ENCODE data around the gene BCKDHA.
A peak's percentile ranks its signal among the peaks of the same experiment; 100 is the strongest.
"Not testable (repeated sequence)": the region's sequence is repeated elsewhere in the genome, so short reads cannot be mapped to it uniquely, and the experiment has no call there.

BCKDHA gene

DNA sequence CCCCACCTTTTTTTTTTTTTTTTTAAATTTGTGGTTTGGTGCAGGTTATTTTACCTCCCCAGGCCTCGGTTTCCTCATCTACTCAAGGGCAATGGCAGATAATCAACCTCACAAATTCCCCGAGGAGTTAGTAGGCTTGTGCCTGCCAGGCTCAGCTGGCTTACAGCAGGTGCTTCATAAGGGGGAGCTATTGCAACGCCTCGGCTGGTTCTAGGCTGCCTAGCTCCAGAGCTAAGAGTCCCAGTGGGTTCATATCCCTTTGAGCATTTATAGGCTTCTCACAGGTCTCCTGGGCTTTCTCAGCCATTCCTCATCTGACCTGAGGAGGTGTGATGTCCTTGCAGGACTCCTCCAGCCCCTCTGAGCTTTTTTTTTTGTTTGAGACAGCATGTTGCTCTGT lies 10.6 kb downstream of the BCKDHA start:
- no peak for DNase-seq

DNA sequence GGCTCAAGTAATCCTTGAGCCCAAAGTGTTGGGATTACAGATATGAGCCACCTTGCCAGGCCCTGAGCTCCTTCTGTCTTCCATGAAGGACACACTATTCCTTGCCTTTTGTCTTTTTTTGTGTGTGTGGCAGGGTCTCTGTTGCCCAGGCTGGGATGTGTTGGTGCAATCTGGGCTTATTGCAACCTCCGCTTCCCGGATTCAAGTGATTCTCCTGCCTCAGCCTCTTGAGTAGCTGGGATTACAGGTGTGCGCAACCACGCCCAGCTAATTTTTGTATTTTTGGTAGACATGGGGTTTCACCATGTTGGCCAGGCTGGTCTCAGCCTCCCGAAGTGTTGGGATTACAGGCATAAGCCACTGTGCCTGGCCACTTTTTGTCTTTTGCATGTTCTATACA lies 11.2 kb downstream of the BCKDHA start:
- not testable (repeated sequence) for DNase-seq

DNA sequence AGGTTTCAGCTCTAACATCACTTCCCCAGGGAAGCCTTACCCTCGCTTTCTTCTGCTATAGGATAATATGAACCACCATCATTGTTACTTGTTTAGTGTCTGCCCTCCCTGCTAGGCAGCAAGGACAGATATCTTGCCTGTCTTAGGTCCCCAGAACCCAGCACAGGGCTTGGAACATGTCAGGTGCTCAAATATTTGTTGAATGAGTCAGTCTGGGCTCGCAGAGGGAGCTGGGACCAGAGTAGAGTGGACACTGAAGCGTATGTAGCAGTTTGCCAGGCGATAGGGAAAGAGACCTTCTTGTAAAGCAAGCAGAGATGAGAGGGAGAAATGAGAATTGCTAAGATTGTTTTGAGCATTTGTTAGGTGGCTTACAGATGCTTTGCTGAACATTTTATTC lies 11.7 kb downstream of the BCKDHA start:
- DNase-seq = no peak

DNA sequence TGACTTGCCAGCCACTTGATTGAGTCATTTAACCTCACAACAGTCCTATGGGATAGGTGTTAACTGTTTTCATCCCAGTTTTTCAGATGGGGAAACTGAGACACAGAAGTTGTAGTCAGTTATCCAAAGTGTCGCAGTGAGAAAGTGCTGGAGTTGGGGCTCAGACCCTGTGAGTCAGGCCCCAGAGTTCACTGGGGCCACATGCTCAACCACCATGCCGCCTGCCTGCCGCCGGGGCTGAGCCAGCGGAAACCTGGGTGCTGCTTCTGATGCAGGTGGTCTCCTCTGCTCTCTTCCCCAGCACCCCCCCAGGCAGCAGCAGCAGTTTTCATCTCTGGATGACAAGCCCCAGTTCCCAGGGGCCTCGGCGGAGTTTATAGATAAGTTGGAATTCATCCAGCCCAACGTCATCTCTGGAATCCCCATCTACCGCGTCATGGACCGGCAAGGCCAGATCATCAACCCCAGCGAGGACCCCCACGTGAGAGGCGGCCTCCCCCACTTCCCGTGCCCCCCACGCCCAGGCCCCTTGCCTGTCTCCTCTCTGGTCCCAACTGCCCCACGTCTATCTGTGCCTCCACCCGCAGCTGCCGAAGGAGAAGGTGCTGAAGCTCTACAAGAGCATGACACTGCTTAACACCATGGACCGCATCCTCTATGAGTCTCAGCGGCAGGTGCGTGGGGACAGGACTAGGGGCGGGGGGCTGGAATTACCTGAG lies 12.9 kb downstream of the BCKDHA start:
- no peak for DNase-seq

DNA sequence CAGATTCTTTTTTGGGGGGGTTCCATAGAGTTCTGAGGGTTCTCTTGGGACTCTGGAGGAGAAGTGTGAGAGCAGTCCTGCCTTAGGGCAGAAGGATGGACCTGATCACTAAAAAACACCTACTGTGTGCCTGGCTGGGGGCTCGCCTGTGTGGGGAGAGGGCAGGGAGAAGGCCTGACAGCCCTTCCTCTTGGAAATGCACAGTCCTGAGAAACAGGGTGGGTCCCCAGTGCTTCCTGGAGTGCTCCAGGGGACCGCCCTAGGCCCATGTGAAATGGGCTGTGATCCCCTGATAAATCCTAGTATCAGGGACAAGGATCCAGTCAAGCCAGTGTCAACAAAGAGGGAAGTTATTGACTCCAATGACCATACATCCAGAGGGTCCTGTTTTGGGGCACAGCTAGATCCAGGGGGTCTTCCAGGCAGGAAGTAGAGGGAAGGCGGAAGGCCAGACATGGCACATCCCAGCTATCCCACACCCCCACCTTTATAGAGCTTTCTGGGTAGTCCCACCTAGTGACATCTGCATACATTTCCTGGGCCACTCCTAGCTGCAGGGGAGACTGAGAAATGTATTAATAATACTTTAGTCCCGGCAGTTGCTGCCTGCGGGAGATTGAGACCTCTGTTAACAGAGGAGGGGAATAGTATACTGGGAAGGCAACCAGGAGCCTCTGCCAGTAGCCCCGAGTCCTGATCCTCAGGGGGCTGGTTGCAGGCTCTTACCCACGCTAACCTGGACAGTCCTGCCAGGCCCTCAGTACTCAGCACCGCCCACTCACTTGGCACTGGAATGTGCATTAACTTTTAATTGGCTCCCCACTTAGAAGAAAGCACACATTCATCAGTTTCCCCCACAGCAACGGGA lies 13.7 kb downstream of the BCKDHA start:
- no peak for DNase-seq

DNA sequence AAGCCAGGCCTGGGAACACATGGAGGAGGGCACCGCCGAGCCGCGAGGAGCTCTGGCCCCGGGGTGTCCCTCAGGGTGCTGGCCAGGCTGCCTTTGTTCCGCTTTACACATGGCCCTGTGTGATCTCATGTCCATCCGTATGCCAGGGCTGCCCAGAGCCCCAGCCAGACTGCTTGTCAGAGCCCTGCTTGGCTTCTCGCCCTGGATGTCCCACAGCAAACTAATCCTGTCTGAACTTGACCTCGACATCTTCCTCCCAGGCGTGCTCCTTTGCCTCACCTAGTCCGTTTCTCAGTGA lies 14.3 kb downstream of the BCKDHA start:
- no peak for DNase-seq

DNA sequence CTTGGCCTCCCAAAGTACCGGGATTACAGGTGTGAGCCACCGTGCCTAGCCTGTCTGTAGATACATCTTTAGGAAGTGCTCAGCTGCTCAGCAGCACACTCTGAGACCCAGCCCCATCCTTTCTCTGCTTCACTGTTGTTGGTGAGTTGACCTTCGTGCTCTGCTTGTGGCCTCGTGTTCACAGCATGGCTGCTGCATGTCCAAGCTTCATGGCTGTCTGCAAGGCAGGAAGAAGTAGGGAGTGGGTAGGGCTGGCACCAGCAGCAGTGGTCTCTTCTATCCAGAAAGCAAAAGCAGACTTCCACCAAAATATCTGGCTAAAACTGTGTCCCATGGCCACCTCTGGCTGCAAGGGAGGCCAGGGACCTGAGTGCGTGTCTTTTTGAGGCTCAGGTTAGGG lies 15.3 kb downstream of the BCKDHA start:
- no peak for DNase-seq

DNA sequence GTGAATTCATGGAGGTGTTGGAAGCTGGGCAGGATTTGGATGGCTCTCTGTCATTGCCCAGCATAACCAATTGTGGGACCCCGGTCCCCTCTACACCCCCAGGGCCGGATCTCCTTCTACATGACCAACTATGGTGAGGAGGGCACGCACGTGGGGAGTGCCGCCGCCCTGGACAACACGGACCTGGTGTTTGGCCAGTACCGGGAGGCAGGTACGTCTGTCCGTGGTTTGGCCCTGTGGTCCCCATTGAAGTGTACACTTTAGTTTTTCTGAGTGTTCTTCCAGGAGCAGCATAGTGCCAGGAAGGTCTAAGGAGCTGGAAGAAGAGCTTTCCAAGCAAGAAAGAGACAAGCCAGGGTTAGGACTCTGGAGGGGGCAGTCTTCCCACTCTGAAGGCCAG lies 16.3 kb downstream of the BCKDHA start:
- DNase-seq = no peak

DNA sequence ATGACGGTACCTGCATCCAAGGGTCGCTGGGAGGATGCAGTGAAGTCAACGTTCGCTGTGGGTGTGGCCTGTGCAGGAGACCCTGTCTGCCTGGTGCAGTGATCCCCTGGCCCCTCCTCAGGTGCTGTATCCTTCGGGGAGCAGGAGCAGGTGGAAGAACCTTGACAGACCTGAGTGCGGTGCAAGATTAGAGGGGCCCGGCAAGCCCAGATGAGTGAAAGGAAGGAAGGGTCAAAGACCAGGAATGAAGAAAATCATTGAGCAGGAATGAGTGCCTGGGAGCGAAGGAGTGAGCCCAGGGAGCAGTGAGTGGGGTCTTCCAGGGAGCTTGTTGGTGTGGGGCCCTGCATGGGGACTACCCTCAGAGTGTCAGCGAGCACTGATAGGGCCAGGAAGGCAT lies 16.8 kb downstream of the BCKDHA start:
- no peak for DNase-seq

DNA sequence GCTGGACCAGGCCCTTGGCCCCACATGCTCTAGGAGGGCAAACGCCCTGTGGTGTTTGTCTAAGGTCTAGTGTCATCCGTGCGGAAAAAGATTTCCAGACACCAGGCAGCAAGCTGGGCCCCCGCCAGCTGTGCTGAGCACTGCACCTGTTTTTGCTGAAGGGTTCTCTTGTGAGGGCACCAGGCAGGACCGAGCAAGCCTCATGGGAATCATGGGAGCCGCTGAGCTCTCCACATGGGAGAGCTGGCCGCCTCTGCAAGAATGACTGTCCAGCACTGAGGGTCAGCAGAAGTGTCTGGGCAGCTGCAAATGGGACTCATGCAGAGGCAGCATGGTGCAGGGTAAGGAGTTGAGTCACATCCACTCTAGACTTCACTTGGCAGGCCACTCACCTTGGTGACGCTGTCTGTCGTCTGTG lies 17.5 kb downstream of the BCKDHA start:
- DNase-seq = no peak

DNA sequence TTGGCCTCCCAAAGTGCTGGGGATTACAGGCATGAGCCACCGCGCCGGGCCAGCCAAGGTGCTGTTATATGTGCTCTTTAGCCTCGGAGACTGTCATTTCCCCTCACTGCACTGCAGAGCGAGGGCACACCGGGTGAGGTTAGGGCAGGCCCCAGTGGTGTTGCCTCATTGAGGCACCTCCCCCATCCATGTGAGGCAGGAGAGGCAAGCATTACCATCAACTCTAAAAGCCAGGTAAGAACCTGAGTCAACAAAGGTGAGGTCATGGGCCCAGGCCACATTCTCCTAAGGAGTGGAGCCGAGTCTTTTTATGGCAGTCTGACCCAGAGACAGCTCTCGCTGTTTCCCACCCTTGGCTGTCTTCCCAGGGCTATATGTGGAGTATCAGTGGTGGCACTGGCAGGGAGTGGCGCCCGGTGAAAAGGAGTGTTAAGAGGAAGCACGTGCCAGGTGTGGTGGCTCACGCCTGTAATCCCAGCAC lies 18.6 kb downstream of the BCKDHA start:
- no peak for DNase-seq

DNA sequence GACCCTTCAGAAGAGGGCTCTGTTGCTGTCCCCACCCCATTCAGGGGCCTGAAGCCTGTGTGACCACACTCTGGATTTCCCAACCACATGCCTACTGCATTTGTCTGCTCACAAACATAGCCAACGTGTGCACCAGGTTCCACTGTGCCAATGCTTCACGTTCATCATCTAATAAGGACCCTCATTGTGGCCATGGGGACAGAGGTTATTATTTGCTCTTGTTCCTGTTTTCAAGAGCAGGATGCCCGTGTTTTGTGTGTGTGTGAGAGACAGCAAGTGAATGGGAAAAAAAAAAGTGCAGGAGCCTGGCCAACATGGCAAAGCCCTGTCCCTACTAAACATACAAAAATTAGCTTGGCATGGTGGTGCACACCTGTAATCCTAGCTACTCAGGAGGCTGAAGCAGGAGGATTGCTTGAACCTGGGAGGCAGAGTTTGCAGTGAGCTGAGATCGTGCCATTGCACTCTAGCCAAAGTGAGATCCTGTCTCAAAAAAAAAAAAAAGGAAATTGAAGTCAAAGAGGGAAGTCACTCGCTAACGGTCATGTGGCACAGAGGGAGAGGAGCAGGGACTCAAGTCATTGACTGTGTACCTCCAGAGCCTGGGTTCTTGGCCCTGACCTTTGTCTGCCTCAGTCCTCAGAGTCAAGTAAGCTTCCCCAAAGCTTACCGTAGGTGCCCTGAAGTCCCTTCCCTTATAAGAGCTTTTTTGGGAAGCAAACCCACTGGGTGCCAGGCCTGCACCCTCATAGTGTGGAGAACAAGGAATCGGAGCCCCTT lies 22.7 kb downstream of the BCKDHA start:
- no peak for DNase-seq

DNA sequence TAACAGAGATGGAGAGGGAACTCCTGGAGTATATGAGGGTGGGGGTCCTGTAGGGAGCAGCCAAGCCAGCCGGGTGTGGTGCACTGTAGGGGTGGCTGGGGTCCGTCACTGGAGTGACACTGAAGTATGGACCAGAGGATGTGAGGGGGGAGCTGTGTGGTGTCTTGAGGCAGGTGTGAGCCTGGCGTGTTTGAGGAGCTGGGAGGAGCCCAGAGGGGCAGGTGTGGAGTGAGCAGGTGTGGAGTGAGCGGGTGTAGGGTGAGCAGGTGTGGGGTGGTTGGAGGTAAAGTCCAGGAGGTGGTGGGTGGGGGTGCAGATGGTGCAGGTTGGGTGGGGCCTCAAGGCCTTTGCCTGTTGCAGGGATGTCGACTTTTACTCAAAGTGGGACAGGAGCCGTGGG lies 23.7 kb downstream of the BCKDHA start:
- no peak for DNase-seq

DNA sequence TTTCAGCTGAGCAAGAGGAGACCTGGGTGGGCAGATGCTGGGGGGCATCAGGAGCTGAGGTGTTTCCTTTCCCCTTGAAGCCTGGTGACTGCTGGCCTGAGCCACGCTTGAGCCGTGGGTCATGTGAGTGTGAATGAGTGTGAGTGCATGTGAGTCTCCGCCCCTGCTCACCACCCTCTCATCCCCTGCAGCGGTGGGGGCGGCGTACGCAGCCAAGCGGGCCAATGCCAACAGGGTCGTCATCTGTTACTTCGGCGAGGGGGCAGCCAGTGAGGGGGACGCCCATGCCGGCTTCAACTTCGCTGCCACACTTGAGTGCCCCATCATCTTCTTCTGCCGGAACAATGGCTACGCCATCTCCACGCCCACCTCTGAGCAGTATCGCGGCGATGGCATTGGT lies 24.4 kb downstream of the BCKDHA start:
- DNase-seq = no peak

DNA sequence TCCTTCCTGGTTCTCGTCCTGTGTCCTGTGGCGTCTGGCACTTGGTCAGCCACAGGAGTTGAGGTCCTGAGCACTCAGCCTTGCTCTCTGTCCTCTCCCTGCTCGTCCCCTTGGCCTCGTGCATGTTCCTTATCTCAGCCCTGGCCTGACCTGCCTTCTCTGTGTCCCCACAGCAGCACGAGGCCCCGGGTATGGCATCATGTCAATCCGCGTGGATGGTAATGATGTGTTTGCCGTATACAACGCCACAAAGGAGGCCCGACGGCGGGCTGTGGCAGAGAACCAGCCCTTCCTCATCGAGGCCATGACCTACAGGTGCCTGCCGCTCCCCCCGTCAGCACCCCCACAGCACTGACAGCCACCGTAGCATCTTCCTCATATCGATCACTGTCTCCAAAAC lies 24.8 kb downstream of the BCKDHA start:
- DNase-seq = no peak

DNA sequence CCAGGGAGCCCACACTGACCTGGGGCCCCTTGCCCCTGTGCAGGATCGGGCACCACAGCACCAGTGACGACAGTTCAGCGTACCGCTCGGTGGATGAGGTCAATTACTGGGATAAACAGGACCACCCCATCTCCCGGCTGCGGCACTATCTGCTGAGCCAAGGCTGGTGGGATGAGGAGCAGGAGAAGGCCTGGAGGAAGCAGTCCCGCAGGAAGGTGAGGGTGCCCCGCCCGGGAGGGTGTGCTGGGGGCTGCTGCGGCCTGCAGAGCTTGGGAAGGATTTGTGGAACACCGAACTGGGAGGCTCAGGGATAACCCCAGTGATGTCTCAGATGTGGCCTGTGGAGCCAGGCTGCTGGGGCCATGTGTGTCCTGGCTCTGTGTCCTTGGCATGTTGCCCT lies 25.3 kb downstream of the BCKDHA start:
- no peak for DNase-seq

DNA sequence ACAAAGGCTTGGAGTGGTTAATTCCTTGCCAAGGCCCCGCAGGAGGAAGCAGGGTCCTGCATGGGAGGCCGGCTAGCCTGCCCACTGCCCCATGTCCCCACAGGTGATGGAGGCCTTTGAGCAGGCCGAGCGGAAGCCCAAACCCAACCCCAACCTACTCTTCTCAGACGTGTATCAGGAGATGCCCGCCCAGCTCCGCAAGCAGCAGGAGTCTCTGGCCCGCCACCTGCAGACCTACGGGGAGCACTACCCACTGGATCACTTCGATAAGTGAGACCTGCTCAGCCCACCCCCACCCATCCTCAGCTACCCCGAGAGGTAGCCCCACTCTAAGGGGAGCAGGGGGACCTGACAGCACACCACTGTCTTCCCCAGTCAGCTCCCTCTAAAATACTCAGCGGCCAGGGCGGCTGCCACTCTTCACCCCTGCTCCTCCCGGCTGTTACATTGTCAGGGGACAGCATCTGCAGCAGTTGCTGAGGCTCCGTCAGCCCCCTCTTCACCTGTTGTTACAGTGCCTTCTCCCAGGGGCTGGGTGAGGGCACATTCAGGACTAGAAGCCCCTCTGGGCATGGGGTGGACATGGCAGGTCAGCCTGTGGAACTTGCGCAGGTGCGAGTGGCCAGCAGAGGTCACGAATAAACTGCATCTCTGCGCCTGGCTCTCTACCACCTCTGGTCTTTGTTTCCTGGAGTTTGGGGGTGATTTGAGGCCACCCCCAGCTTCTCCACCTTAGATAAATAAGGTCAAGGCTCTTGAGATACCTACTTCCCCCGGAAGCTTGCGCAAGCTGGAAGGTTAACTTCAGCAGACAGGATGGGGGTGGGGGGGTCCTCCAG lies 26.9 kb downstream of the BCKDHA start:
- DNase-seq = no peak

DNA sequence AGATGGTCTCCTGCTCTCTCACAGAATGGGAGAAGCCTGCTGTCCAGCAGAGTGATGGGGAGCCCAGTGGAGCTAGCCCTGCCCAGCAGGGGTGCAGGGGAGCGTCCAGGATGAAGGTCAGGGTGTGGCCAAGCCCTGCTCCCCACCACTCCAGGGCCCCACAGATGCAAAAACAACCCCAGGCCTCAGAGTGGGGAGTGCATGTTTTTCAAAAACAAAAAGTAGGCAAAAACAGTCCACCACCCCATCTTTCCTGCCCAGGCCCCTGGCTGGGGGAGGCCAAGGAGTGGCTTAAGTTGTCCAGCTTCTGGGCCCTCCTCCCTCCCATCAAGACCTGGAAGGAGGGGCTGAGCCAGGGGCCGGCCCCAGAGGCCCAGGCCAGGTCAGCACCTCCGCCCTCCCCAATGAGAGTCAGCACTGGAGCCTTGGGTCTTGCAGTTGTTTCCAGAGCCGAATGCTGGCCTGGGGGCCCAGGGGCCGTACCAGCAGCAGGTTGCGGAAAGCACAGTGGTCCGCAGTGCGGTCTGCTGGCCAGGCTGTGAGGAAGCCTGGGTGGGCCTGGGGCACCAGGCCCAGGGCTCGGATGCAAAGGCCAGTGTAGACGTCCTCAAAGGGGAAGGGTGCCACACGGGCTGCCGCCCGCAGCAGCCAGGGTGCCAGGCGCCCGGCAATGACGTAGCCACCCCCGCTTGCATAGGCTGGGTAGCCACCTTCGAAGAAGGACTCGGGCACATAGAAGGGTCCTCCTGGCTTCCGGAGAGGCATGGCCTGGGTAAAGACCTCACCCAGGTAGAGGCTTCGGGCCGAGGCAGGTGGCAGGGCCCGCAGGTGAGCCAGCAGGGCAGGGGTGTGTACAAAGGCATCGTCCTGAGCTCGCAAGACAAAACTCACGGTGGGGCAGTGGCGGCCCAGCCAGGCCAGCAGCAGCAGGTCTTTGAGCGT lies 27.8 kb downstream of the BCKDHA start:
- DNase-seq = no peak

DNA sequence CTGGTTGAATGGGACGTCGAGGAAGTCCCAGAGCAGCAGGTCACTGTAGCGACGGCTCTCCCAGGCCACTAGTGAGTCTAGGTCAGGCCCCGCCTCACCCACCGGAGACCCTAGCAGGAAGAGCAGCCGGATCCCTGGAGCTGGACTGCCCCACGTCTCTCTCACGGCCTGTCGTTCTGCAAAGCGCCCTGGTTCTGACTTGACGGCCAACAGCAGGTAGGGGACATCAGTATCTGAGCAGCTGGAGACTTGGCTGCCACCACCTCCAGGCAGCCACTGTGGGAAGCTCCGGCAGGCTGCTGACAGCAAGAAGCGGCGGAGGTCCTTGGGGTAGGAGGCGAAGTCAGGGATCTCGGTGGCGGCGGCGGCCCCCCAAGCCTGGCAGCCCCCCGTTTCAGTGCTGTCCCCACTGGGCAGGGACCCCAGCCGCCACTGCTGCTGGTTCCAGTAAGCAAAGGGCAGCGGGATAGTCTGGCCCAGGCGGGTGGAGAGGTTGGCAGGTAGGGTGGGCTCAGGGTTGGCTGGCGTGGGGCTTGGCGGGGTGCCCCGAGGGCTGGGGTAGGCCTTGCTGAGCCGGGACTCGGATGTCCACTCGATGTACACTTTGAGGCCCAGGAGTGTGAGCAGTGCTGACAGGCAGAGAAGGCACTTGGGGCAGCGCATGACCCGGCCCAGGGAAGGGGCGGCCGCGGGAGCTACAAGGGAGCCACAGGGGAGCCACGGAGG lies 28.7 kb downstream of the BCKDHA start:
- DNase-seq = no peak

DNA sequence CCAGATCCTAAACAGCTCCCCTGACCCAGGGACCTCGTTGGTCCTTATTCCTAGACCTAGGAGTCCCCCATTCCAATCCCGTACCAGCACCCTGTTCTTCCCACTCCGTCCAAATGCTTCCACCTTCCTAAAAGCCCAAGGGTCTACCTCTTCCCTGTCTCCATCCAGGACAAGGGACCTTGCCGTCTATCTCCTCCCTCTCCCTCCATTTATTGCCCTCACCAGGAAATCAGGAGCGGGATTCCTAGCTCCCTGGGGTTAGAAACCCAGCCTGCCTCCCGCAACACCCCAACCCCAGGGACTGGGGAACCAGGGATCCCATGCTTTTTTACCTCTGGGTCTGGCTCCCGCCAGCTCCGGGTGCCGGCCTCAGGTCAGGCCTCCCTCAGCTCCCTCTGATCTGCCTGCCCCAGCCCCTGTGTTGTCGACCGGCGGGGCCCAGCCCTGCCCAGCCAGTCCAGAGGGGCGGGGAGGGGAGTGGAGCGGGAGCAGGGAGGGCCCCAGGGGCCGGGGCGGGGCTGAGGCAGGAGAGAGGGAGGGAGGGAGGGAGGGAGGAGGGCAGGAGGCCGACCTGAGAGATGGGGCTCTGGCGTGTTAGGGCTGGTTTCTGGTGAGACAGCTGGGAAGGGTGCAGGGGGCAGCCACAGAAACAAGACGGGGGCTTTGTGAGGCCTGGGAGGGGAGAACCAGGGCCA lies 29.5 kb downstream of the BCKDHA start, which contains the start of gene B3GNT8:
B3GNT8 (minus strand) TSS at position 423 of the 695 bp plus-strand sequence. CDS start 596 bp downstream, outside the sequence.
- peak; percentile 77 for DNase-seq

All from left hindlimb (tissue), 1 donor.